OCI-LY3 (cell line): ENCODE data around the gene CEP85L.

Source experiments
- CTCF ChIP-seq: fragments of 200-600, 300-600 bp; sonication (generic); IDR thresholded peaks from 2 replicates; pipeline ENCODE4 v1.5.1; 2014; ENCODE audit warnings: antibody characterized with exemption, low read length, low read depth
- EZH2phosphoT487 ChIP-seq: fragments of 200-600 bp; shearing (Covaris generic); IDR thresholded peaks from 2 replicates; pipeline ENCODE4 v1.6.1; 2018; ENCODE audit warnings: antibody characterized with exemption, mixed run types, low read depth

GRCh38 chr6:118602300-118602699 is 49.1 kb downstream of the CEP85L start:
- TF ChIP-seq CTCF (no peak), EZH2phosphoT487 (no peak)
